CD4-positive, alpha-beta T cell treated with Interleukin-15 for 1 hour (primary cell): Measurements from ENCODE around the gene LSM12.
"Not testable (repeated sequence)": the region's sequence is repeated elsewhere in the genome, so short reads cannot be mapped to it uniquely, and the experiment has no call there.

Source experiments
- DNase-seq: peaks from one replicate; pipeline ENCODE4 v3.0.0-alpha.2; 2020

The LSM12 gene

GRCh38 chr17:44075598-44076293 is 9.3 kb upstream of the LSM12 start:
- no peak for DNase-seq

GRCh38 chr17:44074911-44075285 is 8.4 kb upstream of the LSM12 start:
- DNase-seq = no peak

DNA sequence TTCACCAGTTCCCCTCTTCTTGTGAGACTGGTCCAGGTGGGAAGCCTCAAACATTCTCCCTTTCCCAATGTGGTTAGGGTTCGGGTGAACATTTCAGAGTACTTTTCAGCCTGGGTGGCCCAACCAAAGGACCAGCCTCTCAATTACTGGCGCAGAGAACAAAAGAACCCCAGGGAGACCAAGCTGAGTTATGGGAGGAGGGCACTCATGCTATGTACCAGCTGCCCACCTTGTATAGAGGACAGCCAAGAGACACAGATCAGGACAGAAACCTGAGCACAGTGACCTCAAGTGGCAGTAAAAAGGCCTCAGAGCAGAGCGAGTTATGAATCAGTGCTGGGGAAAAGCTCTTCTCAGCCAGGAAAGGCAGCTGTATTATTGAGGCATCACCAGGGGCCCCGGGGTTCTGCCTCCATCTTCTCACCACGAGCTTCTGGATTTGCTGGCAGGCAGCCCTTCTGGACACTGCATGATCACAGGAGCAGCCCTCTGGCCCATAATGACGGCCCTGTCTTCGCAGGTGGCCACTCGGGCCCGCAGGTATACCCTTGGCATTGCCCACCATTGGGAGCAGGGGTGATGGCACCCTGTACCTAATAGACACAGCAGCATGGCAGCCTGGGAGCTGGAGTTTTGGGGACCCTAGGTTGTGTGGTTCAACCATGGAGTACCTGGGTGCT is 7.9 kb upstream of the LSM12 start:
- DNase-seq = no peak

- DNase-seq = no peak
Observed at GRCh38 chr17:44071772-44072171, 5.3 kb upstream of the LSM12 start.

GRCh38 chr17:44071198-44071520 is 4.7 kb upstream of the LSM12 start:
- DNase-seq = no peak

DNA sequence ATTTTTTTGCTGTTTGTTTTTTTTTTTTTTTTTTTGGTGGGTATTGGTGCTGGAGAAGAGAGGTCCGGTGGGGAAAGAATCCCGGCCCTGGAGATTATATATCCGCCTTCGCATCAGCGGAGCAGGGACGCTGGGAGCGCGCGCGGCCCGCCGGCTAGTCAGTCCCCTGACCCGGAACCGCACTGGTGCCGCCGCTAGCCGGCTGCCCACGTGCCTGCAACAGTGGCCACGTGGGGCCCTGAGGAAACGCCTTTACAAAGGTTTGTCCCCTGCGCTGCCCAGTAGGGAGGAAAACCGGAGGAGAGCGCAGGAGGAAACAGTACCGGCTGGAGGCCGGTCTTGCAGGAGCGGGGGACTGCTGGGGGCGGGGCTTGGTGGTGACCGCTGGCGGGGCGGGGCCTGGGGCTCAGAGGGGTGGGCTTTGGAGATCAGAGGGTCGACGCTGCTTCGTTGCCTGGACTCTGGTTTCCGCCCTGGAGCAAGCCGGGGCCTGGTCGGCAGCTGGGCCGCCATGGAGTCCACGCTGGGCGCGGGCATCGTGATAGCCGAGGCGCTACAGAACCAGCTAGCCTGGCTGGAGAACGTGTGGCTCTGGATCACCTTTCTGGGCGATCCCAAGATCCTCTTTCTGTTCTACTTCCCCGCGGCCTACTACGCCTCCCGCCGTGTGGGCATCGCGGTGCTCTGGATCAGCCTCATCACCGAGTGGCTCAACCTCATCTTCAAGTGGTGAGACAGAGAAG is 4.2 kb upstream of the LSM12 start, which contains the start of gene G6PC3:
G6PC3 (plus strand) TSS at position 281 of the 743 bp plus-strand sequence; CDS start at position 512, 231 bp downstream.
- peak; percentile 87 for DNase-seq

DNA sequence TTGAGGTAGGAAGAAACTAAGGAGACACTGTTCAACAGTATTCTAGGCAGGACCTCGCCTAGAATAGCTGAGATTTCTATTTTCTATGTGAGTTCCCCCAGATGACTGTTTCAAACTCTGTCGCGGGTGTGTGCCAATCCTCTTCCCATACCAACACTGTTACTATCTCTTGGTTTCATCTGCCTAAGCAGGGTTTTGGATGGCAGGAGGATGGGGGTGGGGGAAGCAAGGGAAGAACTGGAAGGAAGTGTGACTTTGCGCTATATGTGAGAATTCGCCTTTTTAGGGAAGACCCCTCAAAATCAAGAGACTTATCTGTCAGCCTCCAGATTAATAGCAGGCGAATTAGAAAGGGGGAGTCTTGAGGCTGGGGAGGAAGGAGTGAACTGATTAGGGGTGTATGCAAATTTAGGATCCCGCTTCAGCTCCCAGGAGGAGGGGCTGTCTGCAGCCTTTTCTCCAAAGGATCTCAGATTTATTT is 3.5 kb upstream of the LSM12 start:
- no peak for DNase-seq

- no peak for DNase-seq
Observed at GRCh38 chr17:44067545-44067940, 1.1 kb upstream of the LSM12 start.

GRCh38 chr17:44065668-44066203 is 735 bp downstream of the LSM12 start:
- DNase-seq = no peak

GRCh38 chr17:44063704-44064639 is 2.5 kb downstream of the LSM12 start:
- DNase-seq = no peak

GRCh38 chr17:44062871-44063270 is 3.6 kb downstream of the LSM12 start:
- no peak for DNase-seq

GRCh38 chr17:44061446-44061845 is 5.0 kb downstream of the LSM12 start:
- no peak for DNase-seq

DNA sequence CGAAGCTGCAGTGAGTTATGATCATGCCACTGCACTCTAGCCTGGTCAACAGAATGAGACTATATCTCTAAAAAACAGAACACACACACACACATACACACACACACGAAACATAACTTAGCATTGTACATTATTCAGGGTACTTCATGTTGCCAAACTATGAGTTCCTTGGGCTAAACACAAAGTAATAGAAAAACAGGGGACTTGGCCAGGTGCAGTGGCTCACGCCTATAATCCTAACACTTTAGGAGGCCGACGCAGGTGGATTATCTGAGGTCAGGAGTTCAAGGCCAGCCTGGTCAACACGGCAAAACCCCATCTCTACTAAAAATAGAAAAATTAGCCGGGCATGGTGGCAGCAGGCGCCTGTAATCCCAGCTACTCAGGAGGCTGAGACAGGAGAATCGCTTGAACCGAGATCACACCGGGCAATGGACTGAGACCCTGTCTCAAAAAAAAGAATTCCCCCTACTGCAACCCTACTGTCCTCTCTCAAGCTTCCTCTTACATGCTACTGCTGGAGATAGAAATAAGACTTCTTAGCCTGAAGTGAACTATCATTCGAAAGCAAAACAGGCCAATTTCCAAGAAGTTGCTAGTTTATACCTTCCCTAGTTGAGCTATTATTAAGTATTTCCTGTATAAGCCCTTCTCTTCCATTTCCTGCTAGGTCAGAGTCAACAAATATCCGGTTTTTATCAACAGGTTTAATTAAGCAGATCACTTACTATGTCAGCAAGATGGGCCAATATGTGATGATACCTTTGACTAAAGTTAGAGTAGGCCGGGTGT is 7.2 kb downstream of the LSM12 start:
- DNase-seq = no peak

DNA sequence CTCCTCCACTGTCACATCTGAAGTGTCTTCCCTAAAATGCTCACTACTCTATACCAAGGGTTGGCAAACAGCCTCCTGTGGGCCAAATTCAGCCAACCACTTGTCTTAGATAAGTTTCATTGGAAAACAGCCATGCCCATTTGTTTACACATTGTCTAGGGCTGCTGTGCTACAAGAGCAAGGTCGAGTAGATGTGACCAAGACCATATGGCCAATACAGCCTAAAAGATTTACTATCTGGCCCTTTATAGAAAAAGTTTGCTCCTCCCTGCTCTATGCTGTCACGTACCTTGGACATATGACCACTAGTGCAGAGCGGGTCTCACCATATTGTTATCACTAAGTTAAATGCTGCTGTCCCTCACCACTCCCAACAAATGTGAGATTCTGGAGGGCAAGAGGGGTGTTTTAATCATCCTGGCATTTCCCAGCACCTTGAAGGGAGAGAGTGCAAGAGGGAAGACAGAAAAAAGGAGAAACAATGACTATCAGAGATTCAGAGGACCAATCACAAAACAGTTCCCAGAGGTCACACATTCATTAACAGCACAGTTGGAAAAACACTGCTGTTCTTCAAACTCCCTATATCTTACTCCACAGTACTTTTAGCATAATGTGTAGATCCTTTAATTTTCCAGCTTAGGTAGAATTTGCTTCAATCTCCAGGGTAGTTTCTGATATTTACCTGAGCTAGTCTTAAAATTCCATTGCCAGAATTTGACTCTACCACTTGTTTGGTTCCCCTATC is 13.2 kb downstream of the LSM12 start:
- no peak for DNase-seq

- no peak for DNase-seq
Observed at GRCh38 chr17:44049294-44050060, 17.0 kb downstream of the LSM12 start.

- not testable (repeated sequence) for DNase-seq
Observed at GRCh38 chr17:44046893-44047292, 19.6 kb downstream of the LSM12 start.

DNA sequence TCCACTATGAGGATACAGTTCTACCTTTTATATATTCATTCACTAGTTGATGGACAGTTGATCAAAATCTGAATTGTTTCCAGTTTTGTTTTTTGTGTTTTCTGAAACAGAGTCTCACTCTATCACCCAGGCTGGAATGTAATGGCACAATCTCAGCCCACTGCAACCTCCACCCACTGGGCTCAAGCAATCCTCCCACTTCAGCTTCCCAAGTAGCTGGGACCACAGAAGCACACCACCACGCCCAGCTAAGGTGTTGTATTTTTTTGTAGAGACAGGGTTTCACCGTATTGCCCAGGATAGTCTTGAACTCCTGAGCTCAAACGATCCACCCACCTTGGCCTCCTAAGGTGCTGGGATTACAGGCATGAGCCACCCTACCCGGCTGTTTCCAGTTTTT is 21.0 kb downstream of the LSM12 start:
- DNase-seq = no peak

- no peak for DNase-seq
Observed at GRCh38 chr17:44044071-44044470, 22.4 kb downstream of the LSM12 start.

GRCh38 chr17:44043272-44043696 is 23.2 kb downstream of the LSM12 start:
- no peak for DNase-seq
